ENCODE measurements around the gene PMEL. TPM values are rescaled to one million over a fixed set of nuclear protein-coding genes. Genes with fewer than 3 reads are reported as not detected.

PMEL gene
- total and polyA plus RNA-seq, 9 of the 15 experiments (the other 6 are each of a cell fraction or from before 2014, with no cell fraction given), result 0.36 to 2.0 (median 0.98) TPM

DNA sequence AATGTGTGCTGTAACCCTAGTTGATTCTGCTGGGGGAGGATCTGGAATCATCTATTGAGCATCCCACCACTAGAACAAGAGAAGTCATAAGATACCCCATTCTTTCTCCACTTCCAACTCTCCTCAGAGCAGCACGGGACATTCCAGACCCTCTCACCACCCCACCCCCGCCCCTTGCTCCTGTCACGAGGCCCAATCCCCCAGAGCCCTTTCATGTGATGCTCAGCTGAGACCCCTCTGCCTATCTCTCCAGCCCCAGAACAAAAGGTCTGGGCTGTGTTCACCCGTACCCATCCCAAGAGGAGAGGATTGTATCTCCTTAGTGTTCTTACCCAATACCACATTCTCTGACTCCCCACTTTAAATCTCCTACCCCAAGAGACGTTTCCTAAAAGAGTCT, 602 bp downstream of the PMEL start:
- in situ Hi-C loops (cut with MboI), result no loop called here
- Histone ChIP-seq H3K9me1 (ENCODE audit: control insufficient read depth, insufficient read depth, low read length) (no peaks in the 10 kb centered on the region), H3K27ac (ENCODE audit: extremely low read depth, low read depth, low read length) (no peak overlapping the region), H3K4me1 (replicated peaks in 1 of 2; ENCODE audit: control insufficient read depth in 2 of 2, insufficient read depth in 2 of 2, low read length in 2 of 2) (peaks cover 5 to 12% of the 10 kb centered on the region in 2 experiments; a peak in 4 of 5 replicates), H2AFZ (ENCODE audit: low read depth, low read length) (peak overlapping the region; percentile 87; the same call in 1 of the 2 replicates), H3K9ac (ENCODE audit: insufficient read depth in 1 of 2, low read depth in 2 of 2, low read length in 2 of 2) (no peak overlapping the region; a peak in 1 of 4 replicates), H3K36me3 (ENCODE audit: control insufficient read depth, insufficient read depth, low read length) (peaks cover 24% of the 10 kb centered on the region; the same call in 2 of the 3 replicates), H3K4me3 (no peak overlapping the region), H4K20me1 (replicated peaks; ENCODE audit: control insufficient read depth, insufficient read depth, low read length) (no peaks in the 10 kb centered on the region), H3K9me3 (replicated peaks; ENCODE audit: control insufficient read depth, insufficient read depth, low read depth, low read length) (no peaks in the 10 kb centered on the region), H3K27me3 (ENCODE audit: control insufficient read depth in 2 of 2, insufficient read depth in 2 of 2, low read length in 2 of 2) (no peaks in the 10 kb centered on the region), H3K4me2 (ENCODE audit: insufficient read depth, low read length) (no peak overlapping the region), H3K79me2 (ENCODE audit: control insufficient read depth, insufficient read depth, low read length) (peaks cover 23% of the 10 kb centered on the region)
- DNase-seq (ENCODE audit: extremely low read depth in 1 of 4, low spot score in 3 of 4), result no peak
- ChIA-PET CTCF (ENCODE audit: low intra/inter-chr PET ratio) (no interaction called here), POLR2A (no interaction called here)
- intact Hi-C loops (cut with micrococcal nuclease), result no loop called here
- 36% methylated on average over 3 of the region's 5 CpGs for WGBS (ENCODE audit: insufficient coverage, low coverage, missing lambda C conversion rate)
- no peak for TF ChIP-seq ZC3H11A (IDR thresholded peaks at IDR 0.05; ENCODE audit: low read depth, low read length)
- no peak for TF ChIP-seq PCBP1 (IDR thresholded peaks at IDR 0.05; ENCODE audit: low read depth, low read length, poor library complexity, severe bottlenecking)
- TF ChIP-seq JUN (IDR thresholded peaks at IDR 0.05; ENCODE audit: borderline replicate concordance, low read depth, low read length), result no peak
- no peak for TF ChIP-seq JUN (CRISPR knock-in tag; IDR thresholded peaks at IDR 0.05; ENCODE audit: borderline replicate concordance)
- no peak for TF ChIP-seq ZNF785 (CRISPR knock-in tag; IDR thresholded peaks at IDR 0.05)
- TF ChIP-seq SMARCB1 (IDR thresholded peaks at IDR 0.05; ENCODE audit: insufficient read length, low read depth), result no peak
- no peak for TF ChIP-seq NCOA1 (IDR thresholded peaks at IDR 0.05; ENCODE audit: low read depth)
- no peak for TF ChIP-seq NR2C1 (IDR thresholded peaks at IDR 0.05)
- TF ChIP-seq NR2C1 (tag; IDR thresholded peaks at IDR 0.05), result no peak
- TF ChIP-seq NONO (IDR thresholded peaks at IDR 0.05; ENCODE audit: low read depth in 2 of 2, low read length in 1 of 2), result no peak
- no peak for TF ChIP-seq BMI1 (IDR thresholded peaks at IDR 0.05; ENCODE audit: low read length)
- TF ChIP-seq RBFOX2 (IDR thresholded peaks at IDR 0.05; ENCODE audit: low read depth, low read length), result no peak
- TF ChIP-seq ZNF586 (CRISPR knock-in tag; conservative IDR thresholded peaks at IDR 0.05), result no peak
- no peak for TF ChIP-seq ESRRB (CRISPR knock-in tag; IDR thresholded peaks at IDR 0.05; ENCODE audit: borderline replicate concordance)
- TF ChIP-seq MAFF (IDR thresholded peaks at IDR 0.05; ENCODE audit: low read length), result no peak
- no peak for TF ChIP-seq KDM1A (IDR thresholded peaks at IDR 0.05)
- TF ChIP-seq ZNF253 (CRISPR knock-in tag; conservative IDR thresholded peaks at IDR 0.05), result no peak
- TF ChIP-seq RNF2 (IDR thresholded peaks at IDR 0.05), result no peak
- TF ChIP-seq JUNB (CRISPR knock-in tag; conservative IDR thresholded peaks at IDR 0.05), result no peak
- BruUV-seq (replicated peaks), result no TSS peak
- no peak for ATAC-seq
- FAIRE-seq, result no peak
